Uterus (tissue), 4 donors: ENCODE data around the gene CD300E. TPM values are rescaled to one million over a fixed set of nuclear protein-coding genes. Genes with fewer than 3 reads are reported as not detected.

ENCODE experiments used
- DNase-seq, 2 donors: peaks; one replicate each; pipeline ENCODE4 v3.0.0-alpha.2; 2019 to 2020
- H3K27ac ChIP-seq, 2 donors: fragments of 200-600 bp; sonication (generic); 1 replicate in 1 of 2; 2 replicates in 1 of 2; pipeline ENCODE4 v1.5.1; 2016 to 2018
- H3K27me3 ChIP-seq, 2 donors: fragments of 200-600 bp; sonication (generic); one replicate each; pipeline ENCODE4 v1.5.1; 2018 to 2019; ENCODE audit warnings: control low read depth in 1 of 2
- H3K36me3 ChIP-seq, 2 donors: fragments of 200-600 bp; sonication (generic); one replicate each; pipeline ENCODE4 v1.5.1; 2019; ENCODE audit warnings: control low read depth in 1 of 2
- H3K4me1 ChIP-seq, 2 donors: fragments of 200-600 bp; sonication (generic); one replicate each; pipeline ENCODE4 v1.5.1; 2018 to 2019; ENCODE audit warnings: control low read depth in 1 of 2
- H3K4me3 ChIP-seq, 2 donors: fragments of 200-600 bp; sonication (generic); 1 replicate in 1 of 2; 2 replicates in 1 of 2; pipeline ENCODE4 v1.5.1; 2018 to 2019; ENCODE audit warnings: mild to moderate bottlenecking in 1 of 2
- H3K9me3 ChIP-seq, 2 donors: fragments of 200-600 bp; sonication (generic); one replicate each; pipeline ENCODE4 v1.5.1; 2019; ENCODE audit warnings: control low read depth in 1 of 2
- POLR2A ChIP-seq, 2 donors: fragments of 450-650 bp; IDR thresholded peaks; one replicate each; pipeline ENCODE4 v1.6.1; 2016; ENCODE audit warnings: antibody characterized with exemption in 2 of 2, mild to moderate bottlenecking in 1 of 2, moderate library complexity in 1 of 2
- intact Hi-C: fragments of 100-400 bp; cut with DNase I; formaldehyde crosslinking; loops from one replicate; pipeline ENCODE4 v1.15.1; 2023; ENCODE audit warnings: low total_unique reads
- total RNA-seq, 4 donors: library from RNA; depleted of rRNA in 3 of 4; stranded (reverse); fragments of >200 nt in 3 of 4; gene quantifications; one replicate each; pipeline versions ENCODE4 v1.1.0 to v1.2.4, GENCODE V29; 2014 to 2023
- TF ChIP-seq, protein P1 (sequence below), 4 experiments: fragments of 200-600 bp in 2 of 4; fragments of 450-650 bp in 2 of 4; sonication (generic) in 2 of 4; IDR thresholded peaks; one replicate each; pipeline ENCODE4 v1.5.1; 2016 to 2019; ENCODE audit warnings: antibody characterized with exemption in 4 of 4, mild to moderate bottlenecking in 2 of 4, moderate library complexity in 1 of 4
- donor health status: DM: yes; HTN: yes; CAD: no.

The CD300E gene
- total RNA-seq, 4 donors from 2014 or later: 0.07 to 0.88 TPM; not detected in 2

DNA sequence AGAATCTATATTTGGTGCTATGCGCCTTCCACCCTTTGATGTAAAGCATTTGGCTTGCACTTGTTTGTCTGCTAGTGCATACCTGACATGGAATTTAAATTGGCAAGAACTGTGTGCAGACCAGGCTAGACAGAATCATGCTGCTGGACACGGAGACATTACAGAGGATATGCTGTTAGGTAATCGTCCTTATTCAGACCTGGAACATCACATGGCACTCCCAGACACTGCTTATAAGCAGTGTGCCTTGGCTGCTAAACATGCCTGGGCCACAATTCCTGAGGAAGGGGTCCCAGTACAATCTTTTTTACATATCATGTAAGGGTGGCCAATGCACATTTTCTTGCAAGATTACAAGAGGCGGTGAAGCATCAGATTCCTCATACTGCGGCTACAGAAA lies 37.8 kb downstream of the CD300E start:
- no peak overlapping the region for H3K27ac ChIP-seq
- TF ChIP-seq, protein P1, sequence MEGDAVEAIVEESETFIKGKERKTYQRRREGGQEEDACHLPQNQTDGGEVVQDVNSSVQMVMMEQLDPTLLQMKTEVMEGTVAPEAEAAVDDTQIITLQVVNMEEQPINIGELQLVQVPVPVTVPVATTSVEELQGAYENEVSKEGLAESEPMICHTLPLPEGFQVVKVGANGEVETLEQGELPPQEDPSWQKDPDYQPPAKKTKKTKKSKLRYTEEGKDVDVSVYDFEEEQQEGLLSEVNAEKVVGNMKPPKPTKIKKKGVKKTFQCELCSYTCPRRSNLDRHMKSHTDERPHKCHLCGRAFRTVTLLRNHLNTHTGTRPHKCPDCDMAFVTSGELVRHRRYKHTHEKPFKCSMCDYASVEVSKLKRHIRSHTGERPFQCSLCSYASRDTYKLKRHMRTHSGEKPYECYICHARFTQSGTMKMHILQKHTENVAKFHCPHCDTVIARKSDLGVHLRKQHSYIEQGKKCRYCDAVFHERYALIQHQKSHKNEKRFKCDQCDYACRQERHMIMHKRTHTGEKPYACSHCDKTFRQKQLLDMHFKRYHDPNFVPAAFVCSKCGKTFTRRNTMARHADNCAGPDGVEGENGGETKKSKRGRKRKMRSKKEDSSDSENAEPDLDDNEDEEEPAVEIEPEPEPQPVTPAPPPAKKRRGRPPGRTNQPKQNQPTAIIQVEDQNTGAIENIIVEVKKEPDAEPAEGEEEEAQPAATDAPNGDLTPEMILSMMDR (IDR thresholded peaks at IDR 0.05): no peak
- TF ChIP-seq POLR2A (IDR thresholded peaks at IDR 0.05): no peak
- H3K36me3 ChIP-seq: no peaks in the 10 kb centered on the region
- intact Hi-C loops: no loop called here
- H3K27me3 ChIP-seq: no peaks in the 10 kb centered on the region
- no peaks in the 10 kb centered on the region for H3K4me1 ChIP-seq
- H3K4me3 ChIP-seq: no peak overlapping the region
- H3K9me3 ChIP-seq: no peaks in the 10 kb centered on the region
- DNase-seq: no peak

- H3K9me3 ChIP-seq: no peaks in the 10 kb centered on the region
- H3K4me3 ChIP-seq: no peak overlapping the region
- intact Hi-C loops: no loop called here
- no peaks in the 10 kb centered on the region for H3K36me3 ChIP-seq
- DNase-seq: no peak
- H3K4me1 ChIP-seq: no peaks in the 10 kb centered on the region
- TF ChIP-seq, protein P1 (IDR thresholded peaks at IDR 0.05): no peak
- TF ChIP-seq POLR2A (IDR thresholded peaks at IDR 0.05): no peak
- H3K27ac ChIP-seq: no peak overlapping the region
- H3K27me3 ChIP-seq: no peaks in the 10 kb centered on the region
Measured at GRCh38 chr17:74584292-74585060, 39.1 kb downstream of the CD300E start.

- no peaks in the 10 kb centered on the region for H3K27me3 ChIP-seq
- H3K4me1 ChIP-seq: no peaks in the 10 kb centered on the region
- intact Hi-C loops: no loop called here
- TF ChIP-seq, protein P1 (IDR thresholded peaks at IDR 0.05): no peak
- TF ChIP-seq POLR2A (IDR thresholded peaks at IDR 0.05): no peak
- DNase-seq: no peak
- H3K9me3 ChIP-seq: no peaks in the 10 kb centered on the region
- no peak overlapping the region for H3K4me3 ChIP-seq
- H3K27ac ChIP-seq: no peak overlapping the region
- H3K36me3 ChIP-seq: no peaks in the 10 kb centered on the region
Measured at GRCh38 chr17:74582633-74583032, 40.9 kb downstream of the CD300E start.

DNA sequence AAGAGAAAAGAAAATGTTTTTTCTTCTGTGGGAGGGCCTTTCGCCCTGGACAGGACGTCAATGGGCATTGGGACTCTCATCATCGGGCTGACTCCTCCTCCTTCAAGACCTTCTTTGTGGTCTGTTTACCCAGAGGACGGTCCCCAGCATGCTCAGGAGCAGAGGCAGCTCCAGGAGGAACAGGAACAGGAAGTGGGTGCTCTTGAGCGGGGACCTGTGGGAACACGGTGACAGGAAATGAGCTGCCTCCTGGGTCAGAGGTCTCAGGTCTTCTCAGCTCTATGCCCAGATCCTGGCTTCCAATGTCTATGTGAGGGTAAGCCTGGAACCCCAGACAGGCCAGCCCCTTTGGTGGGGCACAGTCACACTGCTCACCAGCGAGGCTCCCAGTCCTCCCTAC lies 43.6 kb downstream of the CD300E start:
- Histone ChIP-seq H3K9me3 (no peaks in the 10 kb centered on the region), H3K27me3 (no peaks in the 10 kb centered on the region), H3K27ac (no peak overlapping the region), H3K4me1 (no peaks in the 10 kb centered on the region), H3K4me3 (no peak overlapping the region), H3K36me3 (no peaks in the 10 kb centered on the region)
- DNase-seq: no peak
- intact Hi-C loops: no loop called here
- TF ChIP-seq, protein P1 (IDR thresholded peaks at IDR 0.05): no peak
- no peak for TF ChIP-seq POLR2A (IDR thresholded peaks at IDR 0.05)

DNA sequence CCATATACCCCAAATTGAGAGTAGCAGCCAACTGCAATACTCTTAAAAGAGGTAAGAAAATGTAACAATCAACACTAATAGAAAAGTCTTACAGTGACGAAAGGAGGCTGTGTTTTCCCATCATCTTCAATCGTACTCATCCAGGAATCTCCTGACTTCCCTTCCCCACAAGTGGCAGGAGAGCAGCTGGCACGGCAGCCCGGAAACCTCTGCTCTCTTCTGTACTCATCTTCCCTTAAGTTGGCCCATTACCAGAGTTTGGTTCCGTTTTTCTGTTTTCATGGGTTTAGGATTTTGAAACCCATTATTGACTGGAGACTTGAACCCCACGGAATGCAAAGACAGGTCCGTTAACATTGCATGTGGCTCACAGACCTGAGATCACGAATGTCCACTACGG lies 44.6 kb downstream of the CD300E start:
- Histone ChIP-seq H3K4me1 (no peaks in the 10 kb centered on the region), H3K27ac (no peak overlapping the region), H3K9me3 (no peaks in the 10 kb centered on the region), H3K36me3 (no peaks in the 10 kb centered on the region), H3K27me3 (no peaks in the 10 kb centered on the region), H3K4me3 (no peak overlapping the region)
- DNase-seq: no peak
- intact Hi-C loops: no loop called here
- TF ChIP-seq POLR2A (IDR thresholded peaks at IDR 0.05): no peak
- TF ChIP-seq, protein P1 (IDR thresholded peaks at IDR 0.05): no peak
